Measurements from ENCODE around the gene PLCG2.

The PLCG2 gene

GRCh38 chr16:81863630-81864352 is 84.7 kb downstream of the PLCG2 start:
- Histone ChIP-seq H2AFZ (ENCODE audit: low read length, unreplicated experiment) (no peak overlapping the region), H3K79me2 (ENCODE audit: control insufficient read depth, insufficient read depth, low read length, unreplicated experiment) (no peaks in the 10 kb centered on the region), H3K4me3 (ENCODE audit: low read depth, low read length) (no peak overlapping the region), H3K4me1 (ENCODE audit: control insufficient read depth, insufficient read depth, low read length, unreplicated experiment) (peaks cover 6% of the 10 kb centered on the region), H3K36me3 (ENCODE audit: insufficient read depth, low read length) (no peaks in the 10 kb centered on the region), H3K27ac (ENCODE audit: low read depth, low read length) (no peak overlapping the region), H3K27me3 (ENCODE audit: insufficient read depth, low read length) (peaks cover 53% of the 10 kb centered on the region)

DNA sequence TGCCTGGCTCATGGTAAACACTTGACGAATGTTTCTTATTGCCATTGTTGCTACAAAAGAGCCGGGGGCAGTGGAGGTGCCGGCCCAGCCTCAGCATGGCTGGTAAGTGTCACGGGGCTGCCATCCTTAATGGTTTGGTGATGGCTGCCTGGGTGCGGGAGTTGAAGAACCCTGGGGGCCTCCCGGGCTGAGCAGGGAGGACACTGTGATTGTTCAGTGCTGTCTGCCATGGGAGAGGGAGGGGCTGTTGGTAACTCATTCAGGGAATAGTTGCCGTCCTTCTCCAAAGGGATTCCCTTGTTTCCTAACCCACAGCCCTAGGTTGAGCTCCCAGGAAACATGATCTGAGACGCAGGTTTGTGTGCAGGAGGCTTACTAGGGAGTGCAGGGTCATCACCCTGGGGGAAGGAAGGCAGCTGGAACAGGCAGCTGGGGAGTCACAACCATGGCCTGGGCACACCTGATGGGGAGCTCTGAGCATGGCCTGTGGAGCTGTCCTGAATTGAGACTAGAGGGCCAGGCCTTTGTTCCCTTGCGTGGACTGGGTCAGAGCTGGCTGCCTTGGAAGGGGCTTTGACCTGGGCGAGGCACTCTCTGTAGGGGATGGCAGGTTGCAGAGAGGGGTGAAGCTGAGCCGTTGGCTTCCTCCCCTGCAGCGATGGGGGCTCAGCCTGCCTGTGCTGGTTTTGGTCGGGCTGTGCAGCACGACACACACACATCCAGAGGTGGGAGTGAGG is 85.7 kb downstream of the PLCG2 start:
- H2AFZ ChIP-seq (ENCODE audit: low read length, unreplicated experiment) = no peak overlapping the region
- H3K4me3 ChIP-seq (ENCODE audit: low read depth, low read length) = no peak overlapping the region
- H3K79me2 ChIP-seq (ENCODE audit: control insufficient read depth, insufficient read depth, low read length, unreplicated experiment) = no peaks in the 10 kb centered on the region
- peaks cover 6% of the 10 kb centered on the region for H3K4me1 ChIP-seq (ENCODE audit: control insufficient read depth, insufficient read depth, low read length, unreplicated experiment)
- no peaks in the 10 kb centered on the region for H3K36me3 ChIP-seq (ENCODE audit: insufficient read depth, low read length)
- H3K27ac ChIP-seq (ENCODE audit: low read depth, low read length) = no peak overlapping the region
- H3K27me3 ChIP-seq (ENCODE audit: insufficient read depth, low read length) = peaks cover 64% of the 10 kb centered on the region

- Histone ChIP-seq H2AFZ (ENCODE audit: low read length, unreplicated experiment) (no peak overlapping the region), H3K4me1 (ENCODE audit: control insufficient read depth, insufficient read depth, low read length, unreplicated experiment) (no peaks in the 10 kb centered on the region), H3K27me3 (ENCODE audit: insufficient read depth, low read length) (peaks cover 72% of the 10 kb centered on the region), H3K36me3 (ENCODE audit: insufficient read depth, low read length) (no peaks in the 10 kb centered on the region), H3K4me3 (ENCODE audit: low read depth, low read length) (no peak overlapping the region), H3K79me2 (ENCODE audit: control insufficient read depth, insufficient read depth, low read length, unreplicated experiment) (no peaks in the 10 kb centered on the region), H3K27ac (ENCODE audit: low read depth, low read length) (no peak overlapping the region)
Measured at GRCh38 chr16:81866820-81867440, 87.8 kb downstream of the PLCG2 start.

GRCh38 chr16:81868057-81868748 is 89.1 kb downstream of the PLCG2 start:
- no peaks in the 10 kb centered on the region for H3K4me1 ChIP-seq (ENCODE audit: control insufficient read depth, insufficient read depth, low read length, unreplicated experiment)
- no peaks in the 10 kb centered on the region for H3K79me2 ChIP-seq (ENCODE audit: control insufficient read depth, insufficient read depth, low read length, unreplicated experiment)
- H3K4me3 ChIP-seq (ENCODE audit: low read depth, low read length) = no peak overlapping the region
- H3K27ac ChIP-seq (ENCODE audit: low read depth, low read length) = no peak overlapping the region
- peaks cover 63% of the 10 kb centered on the region for H3K27me3 ChIP-seq (ENCODE audit: insufficient read depth, low read length)
- no peaks in the 10 kb centered on the region for H3K36me3 ChIP-seq (ENCODE audit: insufficient read depth, low read length)
- no peak overlapping the region for H2AFZ ChIP-seq (ENCODE audit: low read length, unreplicated experiment)

GRCh38 chr16:81869326-81869725 is 90.2 kb downstream of the PLCG2 start:
- Histone ChIP-seq H3K79me2 (ENCODE audit: control insufficient read depth, insufficient read depth, low read length, unreplicated experiment) (no peaks in the 10 kb centered on the region), H3K4me3 (ENCODE audit: low read depth, low read length) (no peak overlapping the region), H3K36me3 (ENCODE audit: insufficient read depth, low read length) (no peaks in the 10 kb centered on the region), H3K4me1 (ENCODE audit: control insufficient read depth, insufficient read depth, low read length, unreplicated experiment) (no peaks in the 10 kb centered on the region), H3K27ac (ENCODE audit: low read depth, low read length) (no peak overlapping the region), H2AFZ (ENCODE audit: low read length, unreplicated experiment) (no peak overlapping the region), H3K27me3 (ENCODE audit: insufficient read depth, low read length) (peaks cover 52% of the 10 kb centered on the region)

DNA sequence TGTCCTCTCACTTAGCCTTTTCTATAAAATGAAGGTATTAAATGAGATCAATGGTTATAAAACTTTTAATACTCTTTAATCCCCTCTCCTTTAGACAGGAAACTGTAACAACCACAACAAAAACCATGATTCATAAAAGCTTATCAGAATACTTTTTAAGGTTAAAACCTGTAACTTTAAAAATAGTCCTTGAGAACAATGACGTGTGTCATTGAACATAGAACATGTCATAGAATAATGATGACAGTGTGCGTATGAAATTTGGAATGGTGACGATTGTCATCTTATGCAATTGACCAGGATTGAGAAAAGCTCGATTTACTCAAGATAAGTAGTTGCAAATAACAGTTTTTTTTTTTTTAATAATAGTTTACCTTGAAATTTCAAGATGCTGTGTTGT is 94.1 kb downstream of the PLCG2 start:
- Histone ChIP-seq H3K27ac (ENCODE audit: low read depth, low read length) (no peak overlapping the region), H3K4me1 (ENCODE audit: control insufficient read depth, insufficient read depth, low read length, unreplicated experiment) (no peaks in the 10 kb centered on the region), H2AFZ (ENCODE audit: low read length, unreplicated experiment) (no peak overlapping the region), H3K27me3 (ENCODE audit: insufficient read depth, low read length) (peaks cover 32% of the 10 kb centered on the region), H3K36me3 (ENCODE audit: insufficient read depth, low read length) (no peaks in the 10 kb centered on the region), H3K4me3 (ENCODE audit: low read depth, low read length) (no peak overlapping the region), H3K79me2 (ENCODE audit: control insufficient read depth, insufficient read depth, low read length, unreplicated experiment) (no peaks in the 10 kb centered on the region)

- H3K36me3 ChIP-seq (ENCODE audit: insufficient read depth, low read length) = no peaks in the 10 kb centered on the region
- no peak overlapping the region for H3K27ac ChIP-seq (ENCODE audit: low read depth, low read length)
- no peak overlapping the region for H3K4me3 ChIP-seq (ENCODE audit: low read depth, low read length)
Measured at GRCh38 chr16:81873843-81874752, 95.0 kb downstream of the PLCG2 start.

GRCh38 chr16:81875461-81875860 is 96.4 kb downstream of the PLCG2 start:
- Histone ChIP-seq H3K36me3 (ENCODE audit: insufficient read depth, low read length) (no peaks in the 10 kb centered on the region), H3K79me2 (ENCODE audit: control insufficient read depth, insufficient read depth, low read length, unreplicated experiment) (no peaks in the 10 kb centered on the region), H2AFZ (ENCODE audit: low read length, unreplicated experiment) (no peak overlapping the region), H3K27me3 (ENCODE audit: insufficient read depth, low read length) (peaks cover 32% of the 10 kb centered on the region), H3K27ac (ENCODE audit: low read depth, low read length) (no peak overlapping the region), H3K4me1 (ENCODE audit: control insufficient read depth, insufficient read depth, low read length, unreplicated experiment) (no peaks in the 10 kb centered on the region), H3K4me3 (ENCODE audit: low read depth, low read length) (no peak overlapping the region)

More at GRCh38 chr16:81873843-81874752, 95.0 kb downstream of the PLCG2 start:
- Histone ChIP-seq H3K4me1 (ENCODE audit: control insufficient read depth, insufficient read depth, low read length, unreplicated experiment) (no peaks in the 10 kb centered on the region), H3K79me2 (ENCODE audit: control insufficient read depth, insufficient read depth, low read length, unreplicated experiment) (no peaks in the 10 kb centered on the region), H2AFZ (ENCODE audit: low read length, unreplicated experiment) (no peak overlapping the region), H3K27me3 (ENCODE audit: insufficient read depth, low read length) (peaks cover 33% of the 10 kb centered on the region)

- Histone ChIP-seq H2AFZ (ENCODE audit: low read length, unreplicated experiment) (no peak overlapping the region), H3K27me3 (ENCODE audit: insufficient read depth, low read length) (peaks cover 30% of the 10 kb centered on the region)
Measured at GRCh38 chr16:81876273-81876900, 97.3 kb downstream of the PLCG2 start.

More at GRCh38 chr16:81876273-81876900, 97.3 kb downstream of the PLCG2 start:
- Histone ChIP-seq H3K36me3 (ENCODE audit: insufficient read depth, low read length) (no peaks in the 10 kb centered on the region), H3K4me3 (ENCODE audit: low read depth, low read length) (no peak overlapping the region), H3K79me2 (ENCODE audit: control insufficient read depth, insufficient read depth, low read length, unreplicated experiment) (no peaks in the 10 kb centered on the region), H3K4me1 (ENCODE audit: control insufficient read depth, insufficient read depth, low read length, unreplicated experiment) (no peaks in the 10 kb centered on the region), H3K27ac (ENCODE audit: low read depth, low read length) (no peak overlapping the region)
